Liver (tissue), 9 donors: ENCODE measurements around the gene SVEP1. TPM values are rescaled to one million over a fixed set of nuclear protein-coding genes. Genes with fewer than 3 reads are reported as not detected.

Source experiments
- DNase-seq: peaks from one replicate; pipeline ENCODE4 v3.0.0-alpha.2; 2017; ENCODE audit warnings: low spot score
- H3K27ac ChIP-seq, 2 donors: one replicate each; pipeline ENCODE4 v1.7.0; 2013; ENCODE audit warnings: inconsistent platforms in 2 of 2, low read length in 2 of 2, control low read depth in 1 of 2, low read depth in 1 of 2, mild to moderate bottlenecking in 1 of 2
- H3K27me3 ChIP-seq, 4 donors: one replicate each; pipeline versions ENCODE4 v1.6.1 to v1.7.0; 2013; ENCODE audit warnings: low read length in 3 of 4, inconsistent platforms in 1 of 4, mild to moderate bottlenecking in 1 of 4, moderate library complexity in 1 of 4; ENCODE audit not compliant: control insufficient read depth in 4 of 4, insufficient read depth in 4 of 4
- H3K36me3 ChIP-seq, 4 donors: one replicate each; pipeline versions ENCODE4 v1.6.1 to v1.7.0; 2013; ENCODE audit warnings: low read length in 3 of 4, mild to moderate bottlenecking in 3 of 4, low read depth in 1 of 4, moderate library complexity in 1 of 4; ENCODE audit not compliant: control insufficient read depth in 4 of 4, insufficient read depth in 3 of 4
- H3K4me1 ChIP-seq, 4 donors: one replicate each; pipeline versions ENCODE4 v1.6.1 to v1.7.0; 2013; ENCODE audit warnings: low read length in 3 of 4, mild to moderate bottlenecking in 3 of 4, moderate library complexity in 1 of 4; ENCODE audit not compliant: control insufficient read depth in 4 of 4, insufficient read depth in 4 of 4
- H3K4me3 ChIP-seq, 3 donors: one replicate each; pipeline versions ENCODE4 v1.6.1 to v1.7.0; 2013; ENCODE audit warnings: low read length in 3 of 3, control low read depth in 1 of 3, low read depth in 1 of 3, mild to moderate bottlenecking in 1 of 3
- H3K9ac ChIP-seq, 2 donors: one replicate each; pipeline ENCODE4 v1.7.0; 2013; ENCODE audit warnings: low read length in 2 of 2, mild to moderate bottlenecking in 2 of 2, moderate library complexity in 2 of 2, control low read depth in 1 of 2, low read depth in 1 of 2
- H3K9me3 ChIP-seq, 4 donors: one replicate each; pipeline versions ENCODE4 v1.6.1 to v1.7.0; 2013; ENCODE audit warnings: low read length in 3 of 4; ENCODE audit not compliant: control insufficient read depth in 4 of 4
- ATF3 ChIP-seq: IDR thresholded peaks from 2 replicates; pipeline ENCODE4 v1.6.1; 2016; ENCODE audit warnings: antibody characterized with exemption
- EGR1 ChIP-seq, 2 donors: IDR thresholded peaks; 2 replicates each; pipeline ENCODE4 v1.6.1; 2016 to 2018; ENCODE audit warnings: antibody characterized with exemption in 2 of 2, low read depth in 2 of 2
- FOXA1 ChIP-seq: IDR thresholded peaks from 2 replicates; pipeline ENCODE4 v1.6.1; 2016; ENCODE audit warnings: antibody characterized with exemption
- FOXA2 ChIP-seq: IDR thresholded peaks from 2 replicates; pipeline ENCODE4 v1.6.1; 2016; ENCODE audit warnings: antibody characterized with exemption
- GABPA ChIP-seq, 2 donors: IDR thresholded peaks in 1 of 2; conservative IDR thresholded peaks in 1 of 2; 2 replicates each; pipeline ENCODE4 v1.6.1; 2016; ENCODE audit warnings: antibody characterized with exemption in 2 of 2, mild to moderate bottlenecking in 1 of 2, moderate library complexity in 1 of 2
- HNF4A ChIP-seq, 2 donors: conservative IDR thresholded peaks; 2 replicates each; pipeline ENCODE4 v1.6.1; 2016; ENCODE audit warnings: antibody characterized with exemption in 2 of 2, mild to moderate bottlenecking in 2 of 2
- HNF4G ChIP-seq: IDR thresholded peaks from 2 replicates; pipeline ENCODE4 v1.6.1; 2016; ENCODE audit warnings: antibody characterized with exemption
- JUND ChIP-seq, 2 donors: IDR thresholded peaks; 2 replicates each; pipeline ENCODE4 v1.6.1; 2016; ENCODE audit warnings: antibody characterized with exemption in 2 of 2
- NR2F2 ChIP-seq: IDR thresholded peaks from 2 replicates; pipeline ENCODE4 v1.6.1; 2016; ENCODE audit warnings: antibody characterized with exemption
- RAD21 ChIP-seq, 2 donors: IDR thresholded peaks; 2 replicates each; pipeline ENCODE4 v1.6.1; 2016; ENCODE audit warnings: antibody characterized with exemption in 2 of 2, mild to moderate bottlenecking in 2 of 2
- REST ChIP-seq: IDR thresholded peaks from 2 replicates; pipeline ENCODE4 v1.6.1; 2016; ENCODE audit warnings: antibody characterized with exemption, mild to moderate bottlenecking
- RXRA ChIP-seq, 2 donors: IDR thresholded peaks; 2 replicates each; pipeline ENCODE4 v1.6.1; 2017 to 2018; ENCODE audit warnings: antibody characterized with exemption in 2 of 2, mild to moderate bottlenecking in 1 of 2
- SP1 ChIP-seq: IDR thresholded peaks from 2 replicates; pipeline ENCODE4 v1.6.1; 2018; ENCODE audit warnings: antibody characterized with exemption, mild to moderate bottlenecking
- TAF1 ChIP-seq: conservative IDR thresholded peaks from 2 replicates; pipeline ENCODE4 v1.6.1; 2016; ENCODE audit warnings: antibody characterized with exemption, mild to moderate bottlenecking
- YY1 ChIP-seq: IDR thresholded peaks from 2 replicates; pipeline ENCODE4 v1.6.1; 2016; ENCODE audit warnings: antibody characterized with exemption, mild to moderate bottlenecking
- ZBTB33 ChIP-seq: IDR thresholded peaks from 2 replicates; pipeline ENCODE4 v1.6.1; 2016; ENCODE audit warnings: antibody characterized with exemption
- WGBS: extraction: QIAGEN DNeasy Blood & Tissue Kit; methylation state at CpG from one replicate; pipeline ENCODE4 v1.1.7; 2013; 5-methylcytosine and 5-hydroxymethylcytosine counted together
- polyA plus RNA-seq, 2 donors: library from polyadenylated mRNA; stranded (reverse) in 1 of 2; unstranded in 1 of 2; fragments of 200-250 nt in 1 of 2; fragments of >200 nt in 1 of 2; fragmentation: Nextera tagmentation in 1 of 2; extraction: Ambion mirVana in 1 of 2; gene quantifications; one replicate each; pipeline versions ENCODE4 v1.2.1 to v1.2.3, GENCODE V29; 2013 to 2015
- total RNA-seq, 2 donors: library from RNA; depleted of rRNA; stranded (reverse); fragments of >200 nt; gene quantifications; one replicate each; pipeline ENCODE4 v1.2.3, GENCODE V29; 2014
- TF ChIP-seq, protein P1 (sequence below): IDR thresholded peaks from 2 replicates; pipeline ENCODE4 v1.6.1; 2016; ENCODE audit warnings: antibody characterized with exemption
- TF ChIP-seq, protein P2 (sequence below): fragments of 150-350 bp; IDR thresholded peaks from 2 replicates; pipeline ENCODE4 v1.5.1; 2017; ENCODE audit warnings: improper control_type of control experiment, low read depth, low read length; ENCODE audit not compliant: missing input control
- donor health status: healthy.
- donor health status: healthy.
- donor health status: healthy.
- donor health status: healthy.
- donor health status: healthy.

The SVEP1 gene
- total and polyA plus RNA-seq, 4 donors, result 0.58 to 7.5 (median 1.8) TPM

- no peaks in the 10 kb centered on the region for H3K36me3 ChIP-seq
- H3K27me3 ChIP-seq, result peaks cover 0 to 5% (median 0%) of the 10 kb centered on the region in 4 donors
- no peak overlapping the region for H3K27ac ChIP-seq
- TF ChIP-seq REST (no peak), ZBTB33 (no peak), HNF4G (no peak), ATF3 (no peak), RAD21 (IDR thresholded peaks at IDR 0.05) (no peak), FOXA2 (no peak), EGR1 (IDR thresholded peaks at IDR 0.05; ENCODE audit: low read depth in 2 of 2) (no peak), SP1 (no peak), GABPA (IDR thresholded peaks at IDR 0.05 in 1 of 2, conservative IDR thresholded peaks at IDR 0.05 in 1 of 2) (no peak), NR2F2 (no peak), HNF4A (conservative IDR thresholded peaks at IDR 0.05) (no peak), YY1 (no peak), TAF1 (no peak), JUND (IDR thresholded peaks at IDR 0.05) (no peak), FOXA1 (no peak)
- TF ChIP-seq, protein P1, sequence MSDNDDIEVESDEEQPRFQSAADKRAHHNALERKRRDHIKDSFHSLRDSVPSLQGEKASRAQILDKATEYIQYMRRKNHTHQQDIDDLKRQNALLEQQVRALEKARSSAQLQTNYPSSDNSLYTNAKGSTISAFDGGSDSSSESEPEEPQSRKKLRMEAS, result no peak
- TF ChIP-seq, protein P2, sequence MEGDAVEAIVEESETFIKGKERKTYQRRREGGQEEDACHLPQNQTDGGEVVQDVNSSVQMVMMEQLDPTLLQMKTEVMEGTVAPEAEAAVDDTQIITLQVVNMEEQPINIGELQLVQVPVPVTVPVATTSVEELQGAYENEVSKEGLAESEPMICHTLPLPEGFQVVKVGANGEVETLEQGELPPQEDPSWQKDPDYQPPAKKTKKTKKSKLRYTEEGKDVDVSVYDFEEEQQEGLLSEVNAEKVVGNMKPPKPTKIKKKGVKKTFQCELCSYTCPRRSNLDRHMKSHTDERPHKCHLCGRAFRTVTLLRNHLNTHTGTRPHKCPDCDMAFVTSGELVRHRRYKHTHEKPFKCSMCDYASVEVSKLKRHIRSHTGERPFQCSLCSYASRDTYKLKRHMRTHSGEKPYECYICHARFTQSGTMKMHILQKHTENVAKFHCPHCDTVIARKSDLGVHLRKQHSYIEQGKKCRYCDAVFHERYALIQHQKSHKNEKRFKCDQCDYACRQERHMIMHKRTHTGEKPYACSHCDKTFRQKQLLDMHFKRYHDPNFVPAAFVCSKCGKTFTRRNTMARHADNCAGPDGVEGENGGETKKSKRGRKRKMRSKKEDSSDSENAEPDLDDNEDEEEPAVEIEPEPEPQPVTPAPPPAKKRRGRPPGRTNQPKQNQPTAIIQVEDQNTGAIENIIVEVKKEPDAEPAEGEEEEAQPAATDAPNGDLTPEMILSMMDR, result no peak
- H3K4me3 ChIP-seq, result no peak overlapping the region
- peaks cover 0 to 2% (median 0%) of the 10 kb centered on the region in 4 donors for H3K9me3 ChIP-seq
- DNase-seq, result no peak
- 83% methylated on average over 4 of the region's 4 CpGs for WGBS
- no peaks in the 10 kb centered on the region for H3K4me1 ChIP-seq
- no peak overlapping the region for H3K9ac ChIP-seq
Measured at GRCh38 chr9:110601098-110601497, 21.6 kb upstream of the SVEP1 start.

DNA sequence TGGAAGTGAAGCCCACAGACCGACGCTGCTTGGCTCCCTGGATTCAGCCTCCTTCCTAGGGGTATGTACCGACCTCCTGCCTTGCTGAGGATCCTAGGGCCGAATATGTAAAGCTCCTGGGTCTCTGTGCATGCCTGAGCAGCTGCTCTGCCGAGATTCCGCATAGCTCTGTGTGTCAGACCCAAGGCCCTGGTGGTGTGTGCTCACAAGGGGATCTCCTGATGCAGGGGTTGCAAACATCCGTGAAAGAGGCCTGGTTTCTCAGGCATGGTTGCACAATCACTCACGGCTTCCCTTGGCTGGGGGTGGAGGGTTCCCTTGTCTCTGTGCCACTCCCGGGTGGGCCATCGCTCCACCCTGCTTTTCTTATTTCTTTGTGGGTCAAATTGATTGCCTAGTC lies 19.9 kb upstream of the SVEP1 start:
- WGBS, result 68% methylated on average over 10 of the region's 10 CpGs
- TF ChIP-seq RXRA (IDR thresholded peaks at IDR 0.05) (no peak), FOXA1 (no peak), EGR1 (IDR thresholded peaks at IDR 0.05; ENCODE audit: low read depth in 2 of 2) (no peak)
- TF ChIP-seq, protein P1, result no peak
- TF ChIP-seq, protein P2, result no peak
- no peak overlapping the region for H3K4me3 ChIP-seq
- H3K9ac ChIP-seq, result no peak overlapping the region
- H3K27ac ChIP-seq, result no peak overlapping the region
- peaks cover 0 to 2% (median 0%) of the 10 kb centered on the region in 4 donors for H3K27me3 ChIP-seq
- no peak for DNase-seq
- H3K9me3 ChIP-seq, result peaks cover 0 to 2% (median 0%) of the 10 kb centered on the region in 4 donors
- no peaks in the 10 kb centered on the region for H3K4me1 ChIP-seq
- no peaks in the 10 kb centered on the region for H3K36me3 ChIP-seq
